Measurements from ENCODE around the gene SND1. TPM values are rescaled to one million over a fixed set of nuclear protein-coding genes. Genes with fewer than 3 reads are reported as not detected.

The SND1 gene
- total RNA-seq, 2 donors from 2014 or later, result 131 to 135 TPM

GRCh38 chr7:127930341-127931328 lies 278.6 kb downstream of the SND1 start:
- intact Hi-C loops (cut with DNase I), result no loop called here

DNA sequence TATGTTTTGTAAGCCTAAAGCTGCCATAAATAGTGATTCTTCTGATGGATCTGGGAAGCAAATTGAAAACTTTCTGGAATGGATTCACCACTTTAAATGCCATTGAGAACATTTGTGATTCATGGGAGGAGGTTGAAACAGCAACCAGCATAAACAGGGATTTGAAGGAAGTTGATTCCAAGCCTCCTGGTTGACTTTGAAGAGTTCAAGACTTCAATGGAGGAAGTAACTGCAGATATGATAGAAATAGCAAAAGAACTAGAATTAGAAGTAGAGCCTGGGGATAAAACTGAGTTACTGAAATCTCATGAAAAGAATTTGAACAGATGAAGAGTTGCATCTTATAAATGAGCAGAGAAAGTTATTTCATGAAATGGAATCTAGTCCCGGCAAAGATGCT lies 280.1 kb downstream of the SND1 start:
- intact Hi-C loops (cut with DNase I), result no loop called here

More at GRCh38 chr7:127930341-127931328, 278.6 kb downstream of the SND1 start:
- DNase-seq (ENCODE audit: low spot score), result no peak

GRCh38 chr7:127932496-127932895 lies 280.5 kb downstream of the SND1 start:
- no peak for DNase-seq (ENCODE audit: low spot score)
- intact Hi-C loops (cut with DNase I), result no loop called here

More for the DNA sequence above, 280.1 kb downstream of the SND1 start:
- no peak for DNase-seq (ENCODE audit: low spot score)

- intact Hi-C loops (cut with DNase I), result no loop called here
These were observed 281.2 kb downstream of the SND1 start for GRCh38 chr7:127933146-127933545.

DNA sequence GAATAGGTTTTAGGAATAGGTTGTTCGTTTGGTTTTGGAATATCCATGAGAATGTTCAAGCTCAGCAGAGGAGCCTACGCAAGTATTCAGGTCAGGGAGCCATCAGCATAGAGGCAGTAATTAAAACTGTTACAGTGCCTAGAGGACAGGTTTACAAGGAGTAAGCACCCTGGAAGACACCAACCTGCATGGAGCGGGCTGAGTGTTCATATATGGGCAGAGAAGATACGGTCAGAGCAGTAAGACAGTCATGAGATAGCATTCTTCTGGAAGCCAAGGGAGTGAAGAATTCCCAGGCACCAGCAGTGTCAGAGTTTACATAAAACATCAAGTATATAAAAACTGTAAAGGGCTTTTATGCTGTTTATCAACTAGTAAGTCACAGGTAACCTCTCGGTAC lies 282.7 kb downstream of the SND1 start:
- intact Hi-C loops (cut with DNase I), result no loop called here
- DNase-seq (ENCODE audit: low spot score), result no peak

More at GRCh38 chr7:127933146-127933545, 281.2 kb downstream of the SND1 start:
- no peak for DNase-seq (ENCODE audit: low spot score)

DNA sequence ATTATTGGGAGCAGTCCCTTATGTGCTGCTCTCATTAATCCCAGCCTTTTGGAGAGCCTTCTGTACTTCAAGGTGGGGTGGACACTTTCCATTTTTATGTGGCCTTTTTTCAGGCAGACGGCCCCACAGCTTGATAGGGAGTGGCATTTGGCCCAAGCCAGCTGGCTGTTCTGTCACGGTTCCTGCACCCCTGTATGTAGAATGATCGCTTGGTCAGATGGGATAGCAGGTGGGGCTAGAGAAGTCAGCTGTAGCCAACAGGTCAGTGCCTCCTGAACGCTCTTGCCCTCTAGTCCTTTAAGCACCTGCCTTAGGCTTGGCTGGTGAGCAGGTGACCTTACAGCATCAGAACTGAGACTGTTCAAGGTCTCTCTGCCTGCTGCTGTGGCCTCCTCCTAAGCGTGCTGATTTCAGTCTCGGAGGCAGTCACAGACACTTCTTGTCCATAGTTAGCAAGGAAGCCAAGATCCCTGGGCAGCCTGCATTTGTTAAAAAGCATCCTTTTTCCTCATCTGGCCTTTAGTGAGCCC lies 283.9 kb downstream of the SND1 start:
- intact Hi-C loops (cut with DNase I), result no loop called here
- DNase-seq (ENCODE audit: low spot score), result no peak

GRCh38 chr7:127937066-127937680 lies 285.2 kb downstream of the SND1 start:
- DNase-seq (ENCODE audit: low spot score), result no peak
- intact Hi-C loops (cut with DNase I), result no loop called here

- intact Hi-C loops (cut with DNase I), result no loop called here
These were observed 286.6 kb downstream of the SND1 start for GRCh38 chr7:127938588-127938987.

GRCh38 chr7:127940381-127941160 lies 288.6 kb downstream of the SND1 start:
- DNase-seq (ENCODE audit: low spot score), result no peak
- intact Hi-C loops (cut with DNase I), result no loop called here

More at GRCh38 chr7:127938588-127938987, 286.6 kb downstream of the SND1 start:
- no peak for DNase-seq (ENCODE audit: low spot score)

- intact Hi-C loops (cut with DNase I), result no loop called here
These were observed 289.6 kb downstream of the SND1 start for GRCh38 chr7:127941476-127942210.

DNA sequence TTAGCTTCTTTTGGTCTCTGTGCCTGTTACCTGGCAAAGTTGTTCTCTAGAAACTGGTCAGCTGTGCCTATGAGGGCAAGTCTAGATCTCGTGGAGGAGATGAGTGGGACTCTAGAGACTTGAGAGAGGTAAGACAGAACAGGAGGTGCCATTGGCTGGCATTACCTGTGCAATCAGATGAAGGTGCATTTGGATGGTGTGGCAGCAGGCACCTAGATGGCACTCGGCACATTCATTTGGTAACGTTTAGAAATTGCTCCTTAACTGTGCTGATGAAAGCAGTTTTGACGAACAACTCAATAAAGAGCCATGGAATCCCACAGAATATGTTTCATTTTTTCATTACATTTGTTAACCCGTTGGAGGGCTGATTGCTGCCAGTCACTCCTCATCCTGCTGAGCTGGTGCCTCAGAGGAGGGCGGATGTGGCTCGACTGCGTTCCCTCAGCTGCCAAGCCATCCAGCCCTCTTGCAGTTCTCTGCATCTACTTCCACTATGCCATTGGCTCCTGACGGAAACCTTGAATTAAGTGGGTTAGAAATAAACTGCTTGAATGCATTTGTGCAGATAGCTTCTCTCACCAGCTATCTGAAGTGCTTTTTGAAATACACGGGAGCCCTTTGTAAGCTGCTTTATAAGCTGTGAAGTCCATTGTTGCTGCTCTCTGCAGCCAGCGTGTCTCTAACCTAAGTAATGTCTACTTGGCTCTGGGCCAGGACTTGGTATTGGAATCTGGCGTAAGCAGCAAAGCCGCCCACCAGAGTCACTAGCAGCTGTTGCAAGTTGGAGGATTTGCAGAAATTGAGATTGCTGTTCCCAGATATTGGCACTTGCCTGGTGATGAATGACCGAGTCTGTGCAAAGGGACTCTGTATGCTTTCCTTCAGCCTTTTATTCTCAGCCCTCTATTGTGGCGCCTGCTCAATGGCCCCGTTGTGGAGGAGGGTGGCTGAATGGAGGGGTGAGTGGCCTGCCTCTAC lies 291.8 kb downstream of the SND1 start:
- no peak for DNase-seq (ENCODE audit: low spot score)
- intact Hi-C loops (cut with DNase I), result no loop called here

More at GRCh38 chr7:127941476-127942210, 289.6 kb downstream of the SND1 start:
- no peak for DNase-seq (ENCODE audit: low spot score)

DNA sequence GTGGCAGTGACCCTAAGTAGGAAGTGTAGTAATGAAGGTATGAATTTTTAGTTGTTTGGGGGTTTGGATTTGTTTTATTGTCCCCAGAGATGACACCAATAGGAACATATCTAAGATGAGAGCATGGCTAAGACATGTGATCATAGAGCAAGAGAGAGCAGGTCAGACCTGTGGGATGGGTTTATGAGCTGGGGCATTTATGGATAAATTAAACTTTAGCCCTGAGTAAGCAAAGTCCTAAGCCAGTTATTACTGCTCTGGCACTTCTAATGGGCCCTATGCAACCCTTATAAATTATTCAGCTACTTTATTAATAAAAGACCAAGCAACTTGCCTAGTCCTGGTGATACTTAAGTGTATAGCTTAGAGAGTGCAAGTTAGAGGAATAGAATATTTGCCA lies 294.1 kb downstream of the SND1 start:
- no peak for DNase-seq (ENCODE audit: low spot score)
- intact Hi-C loops (cut with DNase I), result no loop called here

DNA sequence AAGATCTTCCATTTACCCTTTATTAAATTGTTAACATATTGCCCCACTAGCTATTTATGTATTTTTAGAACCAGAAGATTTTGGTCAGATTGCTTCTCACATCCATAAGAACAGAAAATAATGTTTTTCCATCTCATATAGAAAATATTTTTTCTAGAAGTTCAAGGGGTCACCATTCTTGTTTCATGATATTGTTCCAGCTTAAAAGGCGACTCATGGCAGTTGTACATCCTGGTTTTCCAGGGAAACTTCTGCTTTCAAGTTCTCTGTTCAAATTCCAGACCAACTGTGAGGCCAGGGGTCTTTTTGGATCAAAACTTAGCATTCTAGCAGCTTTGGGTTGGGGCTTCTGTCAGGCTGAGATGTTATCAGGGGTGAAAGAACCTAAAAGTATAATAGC lies 294.9 kb downstream of the SND1 start:
- intact Hi-C loops (cut with DNase I), result no loop called here
- DNase-seq (ENCODE audit: low spot score), result no peak

- intact Hi-C loops (cut with DNase I), result no loop called here
- DNase-seq (ENCODE audit: low spot score), result no peak
These were observed 296.3 kb downstream of the SND1 start for GRCh38 chr7:127948312-127948711.

- intact Hi-C loops (cut with DNase I), result no loop called here
These were observed 296.9 kb downstream of the SND1 start for GRCh38 chr7:127948930-127949329.

GRCh38 chr7:127949769-127950222 lies 297.8 kb downstream of the SND1 start:
- intact Hi-C loops (cut with DNase I), result no loop called here
- no peak for DNase-seq (ENCODE audit: low spot score)

More at GRCh38 chr7:127948930-127949329, 296.9 kb downstream of the SND1 start:
- no peak for DNase-seq (ENCODE audit: low spot score)

DNA sequence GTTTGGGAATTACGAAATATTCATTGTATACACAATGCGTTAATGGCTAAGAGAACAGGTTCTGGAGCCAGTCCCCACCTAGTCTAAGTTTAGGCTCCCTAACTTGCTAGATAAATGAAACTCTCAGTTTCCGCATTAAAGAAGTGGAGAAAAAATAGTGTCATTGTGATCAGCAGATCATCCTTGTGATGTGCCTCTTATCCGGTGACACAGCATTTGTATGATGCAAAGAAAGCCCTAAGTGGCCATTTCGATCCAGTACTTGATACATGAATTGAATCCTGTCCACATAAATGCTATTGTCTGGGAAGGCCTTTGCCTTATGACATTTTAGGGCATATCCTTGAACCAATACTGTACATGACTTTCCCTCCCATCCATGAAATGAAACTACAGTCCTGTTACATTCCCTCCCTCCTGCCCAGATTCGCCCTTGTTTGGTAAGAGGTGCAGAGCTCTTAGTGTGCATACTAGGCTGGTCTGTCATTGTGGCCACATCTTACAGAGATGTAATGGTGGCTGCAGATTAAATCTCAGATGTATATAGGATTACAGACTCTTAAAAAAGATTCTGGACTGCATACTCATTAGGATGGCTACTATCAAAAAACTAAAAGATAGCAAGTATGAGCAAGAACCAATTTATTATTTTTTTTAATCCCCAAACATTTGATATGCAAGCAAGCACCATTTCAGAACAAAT lies 298.4 kb downstream of the SND1 start:
- intact Hi-C loops (cut with DNase I), result no loop called here
- DNase-seq (ENCODE audit: low spot score), result no peak

Data from posterior vena cava (tissue), 2 donors.